WTC11 (cell line): ENCODE measurements around the gene GALNT16.

Experiments
- CTCF ChIP-seq: fragments of 200-600 bp; IDR thresholded peaks from 2 replicates; pipeline ENCODE4 v1.8.0; 2022; ENCODE audit warnings: antibody characterized with exemption
- IRF2 ChIP-seq: sonication (generic); formaldehyde crosslinking; IDR thresholded peaks from 2 replicates; pipeline ENCODE4 v1.8.0; 2022; ENCODE audit warnings: low read depth, missing genetic modification reagents, borderline replicate concordance
- JUN ChIP-seq: sonication (generic); formaldehyde crosslinking; IDR thresholded peaks from 2 replicates; pipeline ENCODE4 v1.8.0; 2023; ENCODE audit warnings: mild to moderate bottlenecking, missing genetic modification reagents
- NFYB ChIP-seq: sonication (generic); formaldehyde crosslinking; conservative IDR thresholded peaks from 2 replicates; pipeline ENCODE4 v1.8.0; 2022; ENCODE audit warnings: low read depth, missing genetic modification reagents
- PRDM15 ChIP-seq: sonication (generic); formaldehyde crosslinking; IDR thresholded peaks from 2 replicates; pipeline ENCODE4 v1.8.0; 2022; ENCODE audit warnings: missing genetic modification reagents

- TF ChIP-seq CTCF = no peak
- TF ChIP-seq PRDM15 = no peak
- TF ChIP-seq JUN (CRISPR knock-in tag) = no peak
- TF ChIP-seq IRF2 (CRISPR knock-in tag) = no peak
- no peak for TF ChIP-seq NFYB (CRISPR knock-in tag)
Observed at GRCh38 chr14:69234106-69234505, 25.9 kb upstream of the GALNT16 start.
